Thoracic aorta (tissue), 2 donors: ENCODE measurements around the gene SSR3. TPM values are rescaled to one million over a fixed set of nuclear protein-coding genes. Genes with fewer than 3 reads are reported as not detected.

ENCODE experiments used
- ATAC-seq: fragments of 150-250 bp; one replicate; pipeline ENCODE4 v1.8.0; 2017; ENCODE audit warnings: low read depth; ENCODE audit not compliant: insufficient number of reproducible peaks, low FRiP score
- DNase-seq: peaks from one replicate; pipeline ENCODE4 v3.0.0-alpha.2; 2020; ENCODE audit warnings: low spot score
- H3K27ac ChIP-seq, 2 donors: fragments of 200-600 bp; sonication (generic); 1 replicate in 1 of 2; 2 replicates in 1 of 2; pipeline ENCODE4 v1.5.1; 2016; ENCODE audit warnings: mild to moderate bottlenecking in 2 of 2, moderate library complexity in 2 of 2
- H3K27me3 ChIP-seq: fragments of 200-600 bp; sonication (generic); replicated peaks from 2 replicates; pipeline ENCODE4 v1.6.0; 2016; ENCODE audit warnings: mild to moderate bottlenecking; ENCODE audit not compliant: insufficient read depth
- H3K36me3 ChIP-seq: fragments of 200-600 bp; sonication (generic); one replicate; pipeline ENCODE4 v1.5.1; 2016
- H3K4me1 ChIP-seq, 2 donors: fragments of 200-600 bp; sonication (generic); 1 replicate in 1 of 2; 2 replicates in 1 of 2; pipeline versions ENCODE4 v1.5.1 to v1.6.0; 2016; ENCODE audit warnings: low read depth in 2 of 2, mild to moderate bottlenecking in 1 of 2; ENCODE audit not compliant: control insufficient read depth in 1 of 2
- H3K4me3 ChIP-seq: fragments of 200-600 bp; sonication (generic); 2 replicates; pipeline ENCODE4 v1.5.1; 2016; ENCODE audit warnings: mild to moderate bottlenecking
- H3K9me3 ChIP-seq: fragments of 200-600 bp; sonication (generic); 2 replicates; pipeline ENCODE4 v1.5.1; 2016
- CTCF ChIP-seq: fragments of 200-600 bp; sonication (generic); IDR thresholded peaks from one replicate; pipeline ENCODE4 v1.5.1; 2019; ENCODE audit warnings: antibody characterized with exemption
- total RNA-seq, 2 donors: library from RNA; depleted of rRNA; stranded (reverse); fragments of >200 nt; gene quantifications; one replicate each; pipeline versions ENCODE4 v1.1.0 to v1.2.3, GENCODE V29; 2016

SSR3 gene
- total RNA-seq: 100 to 1,000 TPM in 1 of 2 donors, 10 to 100 TPM in 1; 94.0 to 107 TPM

GRCh38 chr3:156554842-156555687 lies at the start of gene SSR3:
Gene SSR3 (minus strand): TSS chr3:156555117. CDS start chr3:156555089, 28 bp downstream.
- H3K4me1 ChIP-seq: peaks cover 22 to 39% of the 10 kb centered on the region in 2 donors
- H3K4me3 ChIP-seq: peak within 1 kb of the TSS; percentile 99
- ATAC-seq (peak; percentile 97), DNase-seq (peak; percentile 98)
- no peaks in the 10 kb centered on the region for H3K36me3 ChIP-seq
- H3K27ac ChIP-seq: peak within 1 kb of the TSS; percentile 83 to 86
- no peaks in the 10 kb centered on the region for H3K27me3 ChIP-seq
- no peaks in the 10 kb centered on the region for H3K9me3 ChIP-seq
- TF ChIP-seq CTCF: peak; percentile 56

- H3K27me3 ChIP-seq: no peaks in the 10 kb centered on the region
- no peaks in the 10 kb centered on the region for H3K36me3 ChIP-seq
- ATAC-seq (no peak), DNase-seq (no peak)
- no peak overlapping the region for H3K4me3 ChIP-seq
- H3K27ac ChIP-seq: peak overlapping the region in 1 of 2 donors; percentile 33
- H3K4me1 ChIP-seq: peaks cover 4 to 34% of the 10 kb centered on the region in 2 donors
- TF ChIP-seq CTCF: no peak
- no peaks in the 10 kb centered on the region for H3K9me3 ChIP-seq
Measured at GRCh38 chr3:156604064-156604641, 49.2 kb upstream of the SSR3 start.

- Histone ChIP-seq H3K27ac (peak overlapping the region in 1 of 2 donors; percentile 33), H3K27me3 (no peaks in the 10 kb centered on the region), H3K4me1 (peaks cover 4 to 34% of the 10 kb centered on the region in 2 donors), H3K4me3 (no peak overlapping the region), H3K36me3 (no peaks in the 10 kb centered on the region), H3K9me3 (no peaks in the 10 kb centered on the region)
- DNase-seq (no peak), ATAC-seq (no peak)
- no peak for TF ChIP-seq CTCF
Measured at GRCh38 chr3:156603379-156604017, 48.6 kb upstream of the SSR3 start.

- Histone ChIP-seq H3K4me3 (no peak overlapping the region), H3K27ac (no peak overlapping the region), H3K4me1 (peaks cover 4 to 34% of the 10 kb centered on the region in 2 donors), H3K27me3 (no peaks in the 10 kb centered on the region), H3K9me3 (no peaks in the 10 kb centered on the region), H3K36me3 (no peaks in the 10 kb centered on the region)
- DNase-seq: no peak
- no peak for ATAC-seq
- TF ChIP-seq CTCF: no peak
Measured at GRCh38 chr3:156602424-156602823, 47.5 kb upstream of the SSR3 start.

GRCh38 chr3:156601497-156601896 lies 46.6 kb upstream of the SSR3 start:
- Histone ChIP-seq H3K9me3 (no peaks in the 10 kb centered on the region), H3K36me3 (no peaks in the 10 kb centered on the region), H3K27me3 (no peaks in the 10 kb centered on the region), H3K4me3 (no peak overlapping the region), H3K27ac (no peak overlapping the region), H3K4me1 (peaks cover 4 to 34% of the 10 kb centered on the region in 2 donors)
- TF ChIP-seq CTCF: no peak
- no peak for DNase-seq
- ATAC-seq: no peak
